Endothelial cell of umbilical vein (primary cell): ENCODE data around the gene PPHLN1. TPM values are rescaled to one million over a fixed set of nuclear protein-coding genes. Genes with fewer than 3 reads are reported as not detected.

Experiments
- BruUV-seq: library from RNA; stranded (reverse); fragments of 400-500 nt; replicated peaks from 2 replicates; lab custom pipeline; 2021; lab: Mats Ljungman, UMichigan
- CTCF ChIA-PET: fragments of 300-600, 350-600 bp; sonication (Branson Sonifier 250); formaldehyde crosslinking; loops from one replicate; lab custom pipeline; 2021; ENCODE audit warnings: antibody characterized with exemption, inconsistent platforms; lab: Charles Lee
- POLR2A ChIA-PET: fragments of 300-600, 350-600 bp; sonication (Branson Sonifier 250); formaldehyde crosslinking; loops from one replicate; lab custom pipeline; 2021; ENCODE audit warnings: antibody characterized with exemption, inconsistent platforms; lab: Charles Lee
- DNase-seq: peaks from one replicate; pipeline ENCODE4 v3.0.0-alpha.2; 2011; ENCODE audit warnings: low read depth, low spot score
- FAIRE-seq: peaks from 2 replicates; lab custom pipeline; 2011; peaks lifted over from hg19 to GRCh38; lab: Jason Lieb, UNC
- H2AFZ ChIP-seq: 2 replicates; pipeline ENCODE4 v1.6.0; 2012; ENCODE audit warnings: low read depth, low read length, control low read depth, inconsistent platforms
- H3K27ac ChIP-seq: 2 replicates; pipeline ENCODE4 v1.5.1; 2011; ENCODE audit warnings: low read depth, mild to moderate bottlenecking, control low read depth, low read length, moderate library complexity; ENCODE audit not compliant: insufficient read depth
- H3K27me3 ChIP-seq, 2 experiments: 2 replicates each; pipeline versions ENCODE4 v1.6.0 to v1.6.1; 2011; ENCODE audit warnings: low read length in 2 of 2, mixed read lengths in 1 of 2; ENCODE audit not compliant: control insufficient read depth in 2 of 2, insufficient read depth in 2 of 2
- H3K36me3 ChIP-seq, 2 experiments: 2 replicates in 1 of 2; 3 replicates in 1 of 2; pipeline ENCODE4 v1.5.1; 2011; ENCODE audit warnings: low read length in 2 of 2, mild to moderate bottlenecking in 1 of 2, moderate library complexity in 1 of 2; ENCODE audit not compliant: control insufficient read depth in 2 of 2, insufficient read depth in 2 of 2; ENCODE audit errors: extremely low read depth in 1 of 2
- H3K4me1 ChIP-seq: 3 replicates; pipeline ENCODE4 v1.5.1; 2011; ENCODE audit warnings: mild to moderate bottlenecking, low read length; ENCODE audit not compliant: control insufficient read depth, insufficient read depth; ENCODE audit errors: extremely low read depth
- H3K4me2 ChIP-seq: 2 replicates; pipeline ENCODE4 v1.6.1; 2011; ENCODE audit warnings: low read length, control low read depth, mixed read lengths; ENCODE audit not compliant: insufficient read depth
- H3K4me3 ChIP-seq, 3 experiments: fragments of 200-600 bp in 1 of 3; sonication (generic), shearing (Covaris generic) in 1 of 3; replicated peaks in 1 of 3; 2 replicates each; pipeline ENCODE4 v1.5.1; 2011 to 2016; ENCODE audit warnings: control low read depth in 3 of 3, low read length in 3 of 3, mild to moderate bottlenecking in 2 of 3, inconsistent platforms in 1 of 3, low read depth in 1 of 3, moderate library complexity in 1 of 3; ENCODE audit not compliant: insufficient read depth in 1 of 3
- H3K79me2 ChIP-seq: 2 replicates; pipeline ENCODE4 v1.6.0; 2012; ENCODE audit warnings: low read length, inconsistent platforms; ENCODE audit not compliant: control insufficient read depth, insufficient read depth
- H3K9ac ChIP-seq: replicated peaks from 2 replicates; pipeline ENCODE3; 2011; ENCODE audit warnings: low read length, control low read depth; ENCODE audit not compliant: insufficient read depth; ENCODE audit errors: extremely low read depth
- H3K9me1 ChIP-seq: replicated peaks from 3 replicates; pipeline ENCODE4 v1.6.0; 2011; ENCODE audit warnings: mild to moderate bottlenecking, low read length; ENCODE audit not compliant: control insufficient read depth, insufficient read depth; ENCODE audit errors: extremely low read depth
- H3K9me3 ChIP-seq: replicated peaks from 2 replicates; pipeline ENCODE4 v1.5.1; 2012; ENCODE audit warnings: low read length, inconsistent platforms; ENCODE audit not compliant: control insufficient read depth, insufficient read depth
- H4K20me1 ChIP-seq: replicated peaks from 2 replicates; pipeline ENCODE3; 2011; ENCODE audit warnings: mild to moderate bottlenecking, low read length; ENCODE audit not compliant: control insufficient read depth, insufficient read depth; ENCODE audit errors: extremely low read depth
- CTCF ChIP-seq, 2 donors: IDR thresholded peaks; 1 replicate in 1 of 2; 2 replicates in 1 of 2; pipeline ENCODE4 v1.5.1; 2011; ENCODE audit warnings: low read length in 2 of 2, mild to moderate bottlenecking in 2 of 2, moderate library complexity in 2 of 2, control low read depth in 1 of 2, inconsistent platforms in 1 of 2, low read depth in 1 of 2; ENCODE audit not compliant: insufficient read depth in 1 of 2; ENCODE audit errors: extremely low read depth in 1 of 2
- EZH2 ChIP-seq: IDR thresholded peaks from 2 replicates; pipeline ENCODE4 v1.6.1; 2012; ENCODE audit warnings: borderline replicate concordance, low read depth, mild to moderate bottlenecking, moderate library complexity, low read length, inconsistent platforms; ENCODE audit not compliant: severe bottlenecking
- FOS ChIP-seq: IDR thresholded peaks from 2 replicates; pipeline ENCODE4 v1.6.1; 2011; ENCODE audit warnings: mild to moderate bottlenecking, low read length, moderate library complexity, borderline replicate concordance; ENCODE audit not compliant: insufficient read depth
- GATA2 ChIP-seq: IDR thresholded peaks from 2 replicates; pipeline ENCODE4 v1.7.0; 2011; ENCODE audit warnings: low read depth, mild to moderate bottlenecking, moderate library complexity, mixed read lengths, low read length; ENCODE audit not compliant: insufficient read length, insufficient read depth
- JUN ChIP-seq: IDR thresholded peaks from 2 replicates; pipeline ENCODE4 v1.6.1; 2011; ENCODE audit warnings: borderline replicate concordance, low read depth; ENCODE audit not compliant: insufficient read length, insufficient read depth
- MAX ChIP-seq: IDR thresholded peaks from 2 replicates; pipeline ENCODE4 v1.6.1; 2011; ENCODE audit not compliant: insufficient read depth, insufficient read length
- MYC ChIP-seq: IDR thresholded peaks from one replicate; pipeline ENCODE4 v1.6.1; 2011; ENCODE audit warnings: mild to moderate bottlenecking, low read depth, low read length
- POLR2A ChIP-seq: IDR thresholded peaks from 2 replicates; pipeline ENCODE4 v1.6.1; 2012; ENCODE audit warnings: low read depth, mild to moderate bottlenecking, control low read depth, low read length
- POLR2AphosphoS5 ChIP-seq: IDR thresholded peaks from 2 replicates; pipeline ENCODE4 v1.6.1; 2012; ENCODE audit warnings: low read depth, mild to moderate bottlenecking, control low read depth, low read length, moderate library complexity; ENCODE audit not compliant: insufficient read depth
- dilution Hi-C: fragments of 300-500 bp; cut with MboI; formaldehyde crosslinking; loops from one replicate; pipeline ENCODE4 v1.15.0; 2019; ENCODE audit warnings: low sequenced_read_pairs; ENCODE audit not compliant: extremely low pct_ligation_motif_present
- intact Hi-C: fragments of 100-400 bp; cut with micrococcal nuclease; formaldehyde crosslinking; loops from one replicate; pipeline ENCODE4 v1.10.0; 2022
- polyA plus RNA-seq, 4 experiments: library from polyadenylated mRNA; depleted of rRNA in 3 of 4; stranded (reverse) in 3 of 4; unstranded in 1 of 4; fragments of >200 nt; gene quantifications; 2 replicates each; pipeline versions ENCODE4 v1.2.1 to v1.2.3, GENCODE V29; 2011 to 2012; ENCODE audit warnings: missing spikeins in 1 of 4
- total RNA-seq: library from RNA; stranded (reverse); gene quantifications from 2 replicates; pipeline ENCODE4 v1.2.3, GENCODE V29; 2021

The PPHLN1 gene
- total and polyA plus RNA-seq, 2 donors (not counting 3 experiments of a cell fraction or from before 2014, with no cell fraction given) = 23.4 to 62.2 TPM

GRCh38 chr12:42382013-42382696 lies 56.2 kb downstream of the PPHLN1 start:
- Histone ChIP-seq H3K9ac (no peak overlapping the region), H3K9me1 (no peaks in the 10 kb centered on the region), H3K36me3 (no peaks in the 10 kb centered on the region), H4K20me1 (no peaks in the 10 kb centered on the region), H3K9me3 (no peaks in the 10 kb centered on the region), H3K27me3 (no peaks in the 10 kb centered on the region), H3K4me2 (no peak overlapping the region), H3K4me1 (no peaks in the 10 kb centered on the region), H3K79me2 (no peaks in the 10 kb centered on the region), H2AFZ (no peak overlapping the region), H3K27ac (no peak overlapping the region), H3K4me3 (no peak overlapping the region)
- CTCF ChIA-PET = interaction anchor here (0.6 to 1.7 kb wide), 4 partner anchors 10 to 21 kb away, joined by 3 to 10 read pairs (median 4); no protein-coding TSS in a partner anchor
- no TSS peak for BruUV-seq
- TF ChIP-seq MYC = no peak
- intact Hi-C loops (no loop called here), dilution Hi-C loops (no loop called here)
- FAIRE-seq = no peak
- DNase-seq = no peak
- POLR2A ChIA-PET = no interaction called here

GRCh38 chr12:42385326-42385841 lies 59.4 kb downstream of the PPHLN1 start:
- dilution Hi-C loops = no loop called here
- no peaks in the 10 kb centered on the region for H3K79me2 ChIP-seq
- no peaks in the 10 kb centered on the region for H3K9me1 ChIP-seq
- H3K36me3 ChIP-seq = no peaks in the 10 kb centered on the region
- no peaks in the 10 kb centered on the region for H4K20me1 ChIP-seq
- DNase-seq (no peak), FAIRE-seq (no peak)
- no peaks in the 10 kb centered on the region for H3K4me1 ChIP-seq
- no peak overlapping the region for H3K9ac ChIP-seq
- H2AFZ ChIP-seq = no peak overlapping the region
- H3K27ac ChIP-seq = no peak overlapping the region
- intact Hi-C loops = no loop called here
- ChIA-PET POLR2A (no interaction called here), CTCF (interaction anchor here (1.2 to 1.9 kb wide), 2 partner anchors 12 to 13 kb away, joined by 3 to 11 read pairs; no protein-coding TSS in a partner anchor)
- BruUV-seq = no TSS peak
- H3K27me3 ChIP-seq = no peaks in the 10 kb centered on the region
- no peak overlapping the region for H3K4me2 ChIP-seq
- no peaks in the 10 kb centered on the region for H3K9me3 ChIP-seq
- TF ChIP-seq MYC (no peak), POLR2AphosphoS5 (no peak), GATA2 (no peak), EZH2 (no peak), MAX (no peak), JUN (no peak), POLR2A (no peak), FOS (no peak), CTCF (IDR thresholded peaks at IDR 0.05; ENCODE audit: extremely low read depth in 1 of 2, insufficient read depth in 1 of 2, low read depth in 1 of 2, low read length in 2 of 2) (no peak)
- no peak overlapping the region for H3K4me3 ChIP-seq
